Upper lobe of left lung (tissue), 6 donors: Measurements from ENCODE around the gene PRKAG2. TPM values are rescaled to one million over a fixed set of nuclear protein-coding genes. Genes with fewer than 3 reads are reported as not detected.
A peak's percentile ranks its signal among the peaks of the same experiment; 100 is the strongest.

Experiments
- ATAC-seq, 2 donors: fragments of 200-7000 bp; cut with Tn5 transposase; one replicate each; pipeline ENCODE4 v1.9.1; 2022; ENCODE audit warnings: mild to moderate bottlenecking in 2 of 2, moderate library complexity in 2 of 2; ENCODE audit not compliant: low FRiP score in 2 of 2
- DNase-seq, 2 donors: peaks; one replicate each; pipeline ENCODE4 v3.0.0-alpha.2; 2019 to 2020
- H3K27ac ChIP-seq, 4 donors: fragments of 200-600 bp; sonication (generic); one replicate each; pipeline ENCODE4 v1.5.1; 2016 to 2019
- H3K27me3 ChIP-seq, 4 donors: fragments of 200-600 bp; sonication (generic); one replicate each; pipeline ENCODE4 v1.5.1; 2017 to 2019
- H3K36me3 ChIP-seq, 4 donors: fragments of 200-600 bp; sonication (generic); one replicate each; pipeline ENCODE4 v1.5.1; 2016 to 2019
- H3K4me1 ChIP-seq, 4 donors: fragments of 200-600 bp; sonication (generic); one replicate each; pipeline ENCODE4 v1.5.1; 2018 to 2019
- H3K4me3 ChIP-seq, 4 donors: fragments of 200-600 bp; sonication (generic); one replicate each; pipeline ENCODE4 v1.5.1; 2017 to 2019; ENCODE audit warnings: mild to moderate bottlenecking in 2 of 4, moderate library complexity in 1 of 4
- H3K9me3 ChIP-seq, 4 donors: fragments of 200-600 bp; sonication (generic); one replicate each; pipeline ENCODE4 v1.5.1; 2018 to 2019
- CTCF ChIP-seq, 6 experiments: fragments of 450-650 bp in 4 of 6; fragments of 200-600 bp in 2 of 6; sonication (generic) in 2 of 6; IDR thresholded peaks; one replicate each; pipeline ENCODE4 v1.5.1; 2016 to 2019; ENCODE audit warnings: antibody characterized with exemption in 6 of 6
- EP300 ChIP-seq, 4 donors: sonication (generic); formaldehyde crosslinking; IDR thresholded peaks; one replicate each; pipeline ENCODE4 v1.5.1; 2017; ENCODE audit warnings: antibody characterized with exemption in 4 of 4, control low read depth in 2 of 4
- POLR2A ChIP-seq, 4 donors: fragments of 450-650 bp; IDR thresholded peaks; one replicate each; pipeline ENCODE4 v1.5.1; 2016 to 2017; ENCODE audit warnings: antibody characterized with exemption in 4 of 4, mild to moderate bottlenecking in 2 of 4
- POLR2AphosphoS5 ChIP-seq, 2 donors: sonication (generic); formaldehyde crosslinking; IDR thresholded peaks; one replicate each; pipeline ENCODE4 v1.5.1; 2017; ENCODE audit warnings: antibody characterized with exemption in 2 of 2
- WGBS, 2 donors: methylation state at CpG; one replicate each; pipeline ENCODE4 v1.1.5; 2017 to 2018; 5-methylcytosine and 5-hydroxymethylcytosine counted together
- small RNA-seq, 4 donors: library from RNA; depleted of rRNA; stranded (forward); fragments of <200 nt; gene quantifications; one replicate each; pipeline ENCODE3, GENCODE V24; 2016
- total RNA-seq, 6 donors: library from RNA; depleted of rRNA in 4 of 6; stranded (reverse); fragments of >200 nt in 4 of 6; gene quantifications; one replicate each; pipeline versions ENCODE4 v1.1.0 to v1.2.1, GENCODE V29; 2016 to 2021
- donor health status: DM: no; HTN: no; CAD: no; lungs with moderate emphysema.
- donor health status: DM: no; HTN: yes; CAD: no; lungs with severe emphysema.

PRKAG2 gene
- total RNA-seq, 6 donors from 2014 or later, result 20.6 to 68.1 (median 29.6) TPM

- ATAC-seq, result no peak
- Histone ChIP-seq H3K27me3 (no peaks in the 10 kb centered on the region), H3K36me3 (no peaks in the 10 kb centered on the region), H3K27ac (no peak overlapping the region), H3K9me3 (no peaks in the 10 kb centered on the region), H3K4me1 (peaks cover 39 to 69% (median 54%) of the 10 kb centered on the region in 4 donors), H3K4me3 (no peak overlapping the region)
- 62 to 71% methylated on average over 2 of the region's 2 CpGs for WGBS, 2 donors
- no peak for DNase-seq
- TF ChIP-seq POLR2A (IDR thresholded peaks at IDR 0.05) (no peak), CTCF (IDR thresholded peaks at IDR 0.05) (no peak), EP300 (IDR thresholded peaks at IDR 0.05) (no peak)
These were observed 369.1 kb downstream of the PRKAG2 start for GRCh38 chr7:151507806-151508205.

GRCh38 chr7:151506901-151507382 is 370.0 kb downstream of the PRKAG2 start:
- no peak for TF ChIP-seq POLR2A (IDR thresholded peaks at IDR 0.05)
- TF ChIP-seq CTCF (IDR thresholded peaks at IDR 0.05), result no peak
- TF ChIP-seq POLR2AphosphoS5 (IDR thresholded peaks at IDR 0.05), result no peak
- H3K9me3 ChIP-seq, result no peaks in the 10 kb centered on the region
- DNase-seq (no peak), ATAC-seq (no peak)
- peak overlapping the region in 1 of 4 donors; percentile 14 for H3K27ac ChIP-seq
- no peaks in the 10 kb centered on the region for H3K27me3 ChIP-seq
- H3K36me3 ChIP-seq, result no peaks in the 10 kb centered on the region
- 63 to 73% methylated on average over 5 of the region's 5 CpGs for WGBS, 2 donors
- no peak overlapping the region for H3K4me3 ChIP-seq
- H3K4me1 ChIP-seq, result peaks cover 31 to 61% (median 45%) of the 10 kb centered on the region in 4 donors

Small RNA genes lying within 50 kb of the gene (small RNA-seq; reads per million reads assigned to genes)
- 0 reads per million in 4 donors for gene RF00019
- gene RNU6-604P, result 0 reads per million in 4 donors

Other genes with a start within 250 kb of the PRKAG2 start
- not detected for gene GALNTL5, start 79.3 kb upstream of the PRKAG2 start, total RNA-seq
- gene GALNT11, start 148.6 kb upstream of the PRKAG2 start, total RNA-seq, result 10 to 100 TPM; 31.2 to 63.8 (median 43.2) TPM